GM06990 (cell line): ENCODE measurements around the gene EGFR.

Source experiments
- DNase-seq: peaks from one replicate; pipeline ENCODE4 v3.0.0-alpha.2; 2011; ENCODE audit not compliant: insufficient read length; ENCODE audit errors: extremely low read depth
- H3K27me3 ChIP-seq: replicated peaks from 2 replicates; pipeline ENCODE4 v1.6.0; 2011; ENCODE audit warnings: low read length; ENCODE audit not compliant: control insufficient read depth, insufficient read depth
- H3K36me3 ChIP-seq: 2 replicates; pipeline ENCODE4 v1.5.1; 2011; ENCODE audit warnings: low read length; ENCODE audit not compliant: control insufficient read depth, insufficient read depth
- H3K4me3 ChIP-seq: replicated peaks from 2 replicates; pipeline ENCODE4 v1.5.1; 2011; ENCODE audit warnings: low read depth, mild to moderate bottlenecking, control low read depth, low read length
- TF ChIP-seq, protein P1 (sequence below): IDR thresholded peaks from 2 replicates; pipeline ENCODE4 v1.5.1; 2011; ENCODE audit warnings: low read length, control low read depth, mild to moderate bottlenecking, inconsistent platforms; ENCODE audit not compliant: insufficient read depth, poor library complexity, severe bottlenecking

Gene EGFR

DNA sequence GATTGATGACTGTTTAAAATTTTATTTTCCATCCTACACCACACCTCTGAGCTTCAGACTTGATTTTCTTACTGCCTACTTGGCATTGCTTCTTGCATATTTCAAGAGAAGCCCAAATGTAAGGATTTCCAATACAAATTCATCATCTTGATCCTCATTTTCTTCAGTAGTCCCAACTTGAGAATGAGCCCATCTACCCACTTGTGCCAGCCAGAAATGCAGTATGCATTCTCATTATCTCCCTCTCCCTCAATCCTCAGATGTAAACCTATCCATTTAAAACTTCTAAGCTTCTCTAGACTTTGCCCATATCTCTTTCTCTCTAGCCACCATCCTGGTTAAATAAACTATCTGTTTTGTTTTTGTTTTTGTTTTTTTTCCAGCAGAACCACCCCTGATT, 22.4 kb upstream of the EGFR start:
- no peak for DNase-seq
- no peaks in the 10 kb centered on the region for H3K36me3 ChIP-seq
- H3K27me3 ChIP-seq = no peaks in the 10 kb centered on the region
- TF ChIP-seq, protein P1, sequence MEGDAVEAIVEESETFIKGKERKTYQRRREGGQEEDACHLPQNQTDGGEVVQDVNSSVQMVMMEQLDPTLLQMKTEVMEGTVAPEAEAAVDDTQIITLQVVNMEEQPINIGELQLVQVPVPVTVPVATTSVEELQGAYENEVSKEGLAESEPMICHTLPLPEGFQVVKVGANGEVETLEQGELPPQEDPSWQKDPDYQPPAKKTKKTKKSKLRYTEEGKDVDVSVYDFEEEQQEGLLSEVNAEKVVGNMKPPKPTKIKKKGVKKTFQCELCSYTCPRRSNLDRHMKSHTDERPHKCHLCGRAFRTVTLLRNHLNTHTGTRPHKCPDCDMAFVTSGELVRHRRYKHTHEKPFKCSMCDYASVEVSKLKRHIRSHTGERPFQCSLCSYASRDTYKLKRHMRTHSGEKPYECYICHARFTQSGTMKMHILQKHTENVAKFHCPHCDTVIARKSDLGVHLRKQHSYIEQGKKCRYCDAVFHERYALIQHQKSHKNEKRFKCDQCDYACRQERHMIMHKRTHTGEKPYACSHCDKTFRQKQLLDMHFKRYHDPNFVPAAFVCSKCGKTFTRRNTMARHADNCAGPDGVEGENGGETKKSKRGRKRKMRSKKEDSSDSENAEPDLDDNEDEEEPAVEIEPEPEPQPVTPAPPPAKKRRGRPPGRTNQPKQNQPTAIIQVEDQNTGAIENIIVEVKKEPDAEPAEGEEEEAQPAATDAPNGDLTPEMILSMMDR = no peak
- H3K4me3 ChIP-seq = no peak overlapping the region

DNA sequence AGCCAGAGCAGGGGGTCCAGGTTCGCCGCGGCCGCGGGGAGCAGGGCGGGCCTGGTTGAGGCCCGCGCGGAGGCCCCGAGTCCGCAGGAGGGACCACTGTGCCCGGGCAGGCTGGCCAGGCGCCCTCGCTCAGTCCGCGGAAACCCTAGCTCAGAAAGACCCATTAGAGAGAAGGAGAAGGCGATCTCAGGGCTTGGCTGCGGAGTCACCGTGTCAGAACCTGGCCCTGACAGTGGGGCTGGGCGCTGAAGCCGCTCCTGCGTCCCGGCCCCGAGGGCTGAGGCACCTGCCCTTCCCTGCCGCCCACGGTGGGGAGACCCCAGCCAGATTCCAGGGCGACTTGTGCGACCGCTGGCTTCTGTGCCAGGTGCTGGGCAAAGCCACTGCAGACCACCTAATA, 14.2 kb upstream of the EGFR start:
- H3K36me3 ChIP-seq = no peaks in the 10 kb centered on the region
- H3K4me3 ChIP-seq = no peak overlapping the region
- DNase-seq = no peak
- TF ChIP-seq, protein P1 = no peak
- no peaks in the 10 kb centered on the region for H3K27me3 ChIP-seq

DNA sequence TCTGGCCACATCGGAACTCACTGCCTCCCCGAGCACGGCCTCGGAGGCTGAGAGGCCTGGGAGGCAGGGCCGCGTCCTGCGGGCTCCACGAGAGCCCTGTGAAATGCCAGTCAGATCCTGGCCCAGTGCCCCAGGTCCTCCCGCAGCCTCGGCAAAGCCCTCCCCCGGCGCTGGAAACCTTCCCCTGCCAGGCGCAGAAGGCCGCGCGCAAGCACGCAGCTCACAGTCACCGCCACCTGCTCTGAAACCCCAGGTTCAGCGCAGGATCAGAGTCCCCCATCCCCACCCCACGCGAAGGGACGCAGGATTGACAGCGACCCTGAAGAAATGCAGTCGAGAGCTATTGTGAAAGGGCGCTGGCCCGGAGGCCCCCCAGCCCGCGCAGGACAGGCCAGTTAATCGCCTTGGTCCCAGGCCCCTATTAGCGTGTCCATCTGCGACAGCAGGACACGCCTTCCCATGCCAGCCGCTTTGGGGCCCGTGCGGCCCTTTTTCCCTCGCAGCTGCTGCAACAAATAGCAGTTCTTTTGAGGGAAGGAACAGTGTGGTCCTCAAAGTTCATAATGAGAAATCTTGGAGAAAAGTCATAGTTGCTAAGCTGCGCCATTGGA, 13.5 kb upstream of the EGFR start:
- no peak for DNase-seq
- TF ChIP-seq, protein P1 = no peak
- H3K4me3 ChIP-seq = no peak overlapping the region

DNA sequence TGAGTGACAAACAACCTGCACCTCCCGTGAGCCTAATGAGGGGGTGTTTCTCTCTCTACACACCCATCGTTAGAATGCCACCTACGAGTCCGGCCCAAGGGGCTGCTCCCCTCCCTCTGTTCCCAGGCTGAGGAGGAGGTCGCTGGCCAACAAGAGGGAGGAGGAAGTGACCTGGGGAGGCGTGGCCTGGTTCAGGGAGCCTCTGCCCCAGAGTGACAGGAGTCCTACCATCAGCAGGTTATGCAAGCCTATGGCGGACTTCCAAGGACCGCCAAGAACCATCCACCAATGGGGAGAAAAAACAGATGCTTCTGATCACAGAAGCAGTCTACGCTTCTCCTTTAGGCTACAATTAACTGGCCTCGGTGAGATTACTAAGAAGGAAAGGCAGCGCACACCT, 12.3 kb upstream of the EGFR start:
- TF ChIP-seq, protein P1 = no peak
- Histone ChIP-seq H3K36me3 (no peaks in the 10 kb centered on the region), H3K4me3 (no peak overlapping the region), H3K27me3 (no peaks in the 10 kb centered on the region)
- no peak for DNase-seq

More for the DNA sequence above, 13.5 kb upstream of the EGFR start:
- H3K36me3 ChIP-seq = no peaks in the 10 kb centered on the region
- no peaks in the 10 kb centered on the region for H3K27me3 ChIP-seq

DNA sequence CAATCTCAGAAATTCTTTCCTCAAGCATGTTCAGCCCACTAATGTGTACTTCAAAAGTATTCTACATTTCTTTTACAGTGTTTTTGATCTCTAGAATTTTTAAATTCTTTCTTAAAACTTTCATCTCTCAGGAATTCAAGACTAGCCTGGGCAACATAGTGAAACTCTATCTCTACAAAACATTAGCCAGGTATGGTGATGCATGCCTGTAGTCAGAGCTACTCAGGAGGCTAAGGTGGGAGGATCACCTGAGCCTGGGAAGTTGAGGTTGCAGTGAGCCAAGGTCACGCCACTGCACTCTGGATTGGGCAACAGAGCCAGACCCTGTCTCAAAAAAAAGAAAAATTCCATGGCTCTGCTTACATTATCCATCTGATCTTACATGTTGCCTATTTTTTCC, 5.0 kb upstream of the EGFR start:
- no peaks in the 10 kb centered on the region; the same call in 1 of the 2 replicates for H3K27me3 ChIP-seq
- TF ChIP-seq, protein P1 = no peak
- H3K4me3 ChIP-seq = no peak overlapping the region
- no peaks in the 10 kb centered on the region for H3K36me3 ChIP-seq
- no peak for DNase-seq

DNA sequence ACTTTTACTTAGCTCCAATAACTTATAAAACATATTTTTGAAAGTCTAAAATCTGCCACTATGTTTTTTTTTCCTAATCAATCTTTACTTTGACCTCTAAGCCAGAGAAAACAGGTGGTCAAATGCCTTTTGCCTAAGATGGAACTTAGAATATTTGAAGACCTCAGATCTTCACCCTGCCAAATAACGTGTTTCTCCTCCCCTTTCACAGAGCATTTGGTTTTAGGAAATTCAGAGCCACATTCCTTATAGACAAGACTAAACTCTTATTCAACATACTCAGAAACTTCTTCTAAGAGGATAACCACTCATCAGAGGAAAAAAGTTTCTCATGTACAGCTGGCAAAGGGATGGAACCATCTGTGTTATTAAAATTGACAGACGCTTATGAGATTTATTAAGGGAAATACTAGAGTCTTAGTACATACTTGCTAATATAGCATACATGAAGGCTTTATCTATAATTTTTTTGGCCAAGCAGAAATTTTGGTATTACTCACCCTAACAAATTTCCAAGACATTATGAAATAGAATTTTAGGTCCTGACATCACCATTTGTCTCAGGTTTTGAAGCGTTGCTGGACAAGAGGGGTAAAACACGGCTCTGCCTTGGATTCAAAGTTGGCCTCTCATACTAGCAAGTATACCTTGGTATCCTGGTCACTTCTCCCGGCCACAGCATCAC, 2.6 kb upstream of the EGFR start:
- TF ChIP-seq, protein P1 = no peak
- no peaks in the 10 kb centered on the region for H3K36me3 ChIP-seq
- no peak for DNase-seq

More for the DNA sequence above, 2.6 kb upstream of the EGFR start:
- no peaks in the 10 kb centered on the region; the same call in 1 of the 2 replicates for H3K27me3 ChIP-seq
- H3K4me3 ChIP-seq = no peak overlapping the region
